OCI-LY3 (cell line): ENCODE data around the gene PARD3B.

Experiments
- CTCF ChIP-seq: fragments of 200-600, 300-600 bp; sonication (generic); IDR thresholded peaks from 2 replicates; pipeline ENCODE4 v1.5.1; 2014; ENCODE audit warnings: antibody characterized with exemption, low read length, low read depth
- EZH2phosphoT487 ChIP-seq: fragments of 200-600 bp; shearing (Covaris generic); IDR thresholded peaks from 2 replicates; pipeline ENCODE4 v1.6.1; 2018; ENCODE audit warnings: antibody characterized with exemption, mixed run types, low read depth

GRCh38 chr2:205187731-205188130 lies 642.5 kb downstream of the PARD3B start:
- TF ChIP-seq CTCF: no peak
- TF ChIP-seq EZH2phosphoT487: no peak
